Dendritic cell treated with granulocyte-macrophage colony-stimulating factor and Interleukin-4, amounts not matched to agents 40 ng/mL and 50 ng/mL, for 4 days (primary cell): ENCODE data around the gene ZNF616.

Source experiments
- H3K27ac Mint-ChIP-seq: one replicate; pipeline ENCODE4 v1.8.0; 2022; ENCODE audit warnings: mild to moderate bottlenecking, mixed read lengths
- H3K27me3 Mint-ChIP-seq: one replicate; pipeline ENCODE4 v1.8.0; 2022; ENCODE audit warnings: mild to moderate bottlenecking, mixed read lengths
- H3K36me3 Mint-ChIP-seq: one replicate; pipeline ENCODE4 v1.8.0; 2022; ENCODE audit warnings: low read depth, mixed read lengths
- H3K4me1 Mint-ChIP-seq: one replicate; pipeline ENCODE4 v1.8.0; 2022; ENCODE audit warnings: low read depth, mixed read lengths
- H3K4me3 Mint-ChIP-seq: one replicate; pipeline ENCODE4 v1.8.0; 2022; ENCODE audit warnings: mild to moderate bottlenecking, moderate library complexity, mixed read lengths
- H3K9me3 Mint-ChIP-seq: one replicate; pipeline ENCODE4 v1.8.0; 2022; ENCODE audit warnings: mixed read lengths
- intact Hi-C: fragments of 100-400 bp; cut with micrococcal nuclease; formaldehyde crosslinking; loops from one replicate; pipeline ENCODE4 v1.15.0; 2022

ZNF616 gene

DNA sequence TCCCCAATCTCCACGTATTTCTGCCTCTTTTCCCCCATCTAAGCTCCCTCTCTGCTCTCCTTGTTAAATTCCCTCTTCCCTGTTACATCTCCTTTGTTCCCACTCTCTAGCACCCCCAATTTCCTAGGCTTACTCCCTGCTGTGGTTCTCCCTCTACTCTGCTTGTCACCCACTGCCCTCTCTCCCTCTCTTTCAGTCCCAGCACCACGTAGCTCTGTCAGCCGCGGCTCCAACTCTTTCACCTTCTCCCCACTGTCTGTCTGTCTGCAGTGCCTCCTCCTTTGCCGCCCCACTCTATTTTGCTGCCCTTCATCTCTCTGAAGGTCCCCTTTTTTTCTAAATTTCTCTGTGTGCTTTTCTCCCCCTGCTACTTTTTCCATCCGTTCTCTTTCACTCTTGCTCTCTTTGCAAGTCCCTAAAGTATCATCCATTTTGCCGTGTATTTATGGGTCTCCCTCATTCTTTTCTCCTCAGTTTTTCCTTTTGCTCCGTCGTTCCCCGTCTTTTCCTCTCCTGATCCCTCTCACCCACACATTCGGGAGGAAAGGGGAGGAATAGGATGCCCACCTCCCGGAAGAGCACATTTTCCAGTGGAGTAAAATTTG, 45.1 kb downstream of the ZNF616 start:
- Mint-ChIP-seq H3K36me3 (peaks cover 74% of the 10 kb centered on the region), H3K9me3 (peaks cover 92% of the 10 kb centered on the region), H3K4me1 (peaks cover 19% of the 10 kb centered on the region), H3K4me3 (peak overlapping the region; percentile 88), H3K27ac (peak overlapping the region; percentile 90), H3K27me3 (no peaks in the 10 kb centered on the region)
- intact Hi-C loops: no loop called here

DNA sequence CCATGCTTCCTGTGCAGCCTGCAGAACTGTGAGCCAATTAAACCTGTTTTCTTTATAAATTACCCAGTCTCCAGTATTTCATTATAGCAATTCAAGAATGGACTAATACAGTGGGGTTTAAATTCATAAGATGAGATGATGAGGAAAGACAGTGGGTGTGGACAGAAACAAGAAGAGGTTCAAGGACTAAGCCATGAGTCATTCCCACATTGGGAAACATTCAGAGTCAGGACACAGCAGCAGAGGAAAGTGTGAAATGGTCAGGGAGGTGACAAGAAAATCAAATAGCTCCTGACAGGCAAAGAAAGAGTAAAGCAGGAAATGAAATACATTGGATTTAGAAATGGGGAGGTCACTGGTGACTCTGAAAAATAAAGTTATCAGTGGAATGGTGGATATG, 53.3 kb downstream of the ZNF616 start:
- peaks cover 89% of the 10 kb centered on the region for H3K9me3 Mint-ChIP-seq
- no peaks in the 10 kb centered on the region for H3K27me3 Mint-ChIP-seq
- H3K36me3 Mint-ChIP-seq: peaks cover 100% of the 10 kb centered on the region
- intact Hi-C loops: no loop called here
- H3K4me1 Mint-ChIP-seq: peaks cover 5% of the 10 kb centered on the region
- no peak overlapping the region for H3K4me3 Mint-ChIP-seq
- no peak overlapping the region for H3K27ac Mint-ChIP-seq

DNA sequence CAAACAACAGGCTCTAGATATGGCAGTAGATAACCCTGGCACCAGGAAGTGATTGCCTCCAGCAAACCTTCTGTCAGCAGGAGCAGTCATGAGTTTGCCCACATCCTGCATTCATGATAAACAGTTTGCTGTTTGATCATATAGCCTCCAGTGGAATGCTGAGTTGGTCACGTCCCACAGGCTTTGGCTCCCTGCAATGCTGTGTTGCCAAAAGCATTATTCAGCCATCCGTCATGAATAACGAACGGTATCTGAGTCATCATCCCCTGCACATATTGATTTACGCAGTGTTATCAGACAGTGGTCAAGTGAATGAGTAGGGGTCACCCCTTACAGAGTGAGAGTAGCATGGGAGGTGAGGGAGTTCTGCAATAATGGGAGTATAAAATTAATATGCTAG, 69.2 kb downstream of the ZNF616 start:
- Mint-ChIP-seq H3K27ac (no peak overlapping the region), H3K36me3 (peaks cover 97% of the 10 kb centered on the region), H3K27me3 (no peaks in the 10 kb centered on the region), H3K4me3 (no peak overlapping the region), H3K9me3 (peaks cover 84% of the 10 kb centered on the region), H3K4me1 (no peaks in the 10 kb centered on the region)
- intact Hi-C loops: no loop called here

DNA sequence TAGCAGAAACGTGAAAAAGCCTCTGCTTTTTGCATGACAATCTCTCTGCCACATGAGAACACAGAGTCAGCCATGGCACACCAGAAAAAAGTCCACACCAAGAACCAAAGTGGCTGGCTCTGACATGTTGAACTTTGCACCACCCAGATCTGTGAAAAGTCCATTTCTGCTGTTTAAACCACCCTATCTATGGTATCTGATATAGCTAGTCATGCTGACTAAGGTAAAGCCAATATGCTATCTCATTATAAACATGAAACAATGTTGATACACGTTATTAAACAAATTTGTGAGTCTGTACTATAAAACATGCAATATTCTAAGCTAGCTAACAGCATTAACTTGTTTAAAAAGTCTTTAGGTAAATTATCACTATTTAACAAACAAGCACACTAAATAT, 70.1 kb downstream of the ZNF616 start:
- intact Hi-C loops: no loop called here
- Mint-ChIP-seq H3K9me3 (peaks cover 84% of the 10 kb centered on the region), H3K27ac (no peak overlapping the region), H3K27me3 (no peaks in the 10 kb centered on the region), H3K36me3 (peaks cover 97% of the 10 kb centered on the region), H3K4me3 (no peak overlapping the region), H3K4me1 (no peaks in the 10 kb centered on the region)

DNA sequence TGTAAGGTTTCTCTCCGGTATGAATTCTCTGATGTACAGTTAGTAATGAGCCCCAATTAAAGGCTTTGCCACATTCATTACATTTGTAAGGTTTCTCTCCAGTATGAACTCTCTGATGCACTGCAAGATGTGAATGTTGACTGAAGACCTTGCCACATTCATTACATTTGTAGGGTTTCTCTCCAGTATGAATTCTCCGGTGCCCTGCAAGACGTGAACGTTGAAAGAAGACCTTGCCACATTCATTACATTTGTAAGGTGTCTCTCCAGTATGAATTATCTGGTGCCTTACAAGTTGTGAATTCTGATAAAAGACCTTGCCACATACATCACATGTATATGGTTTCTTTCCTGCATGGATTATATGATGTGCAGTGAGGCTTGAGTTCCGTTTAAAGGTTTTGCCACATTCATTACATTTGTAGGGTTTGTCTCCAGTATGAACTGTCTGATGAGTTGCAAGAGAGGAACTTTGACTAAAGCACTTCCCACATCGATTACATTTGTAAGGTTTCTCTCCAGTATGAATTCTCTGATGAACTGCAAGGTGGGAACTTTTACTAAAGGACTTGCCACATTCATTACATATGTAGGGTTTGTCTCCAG, 73.4 kb downstream of the ZNF616 start:
- no peaks in the 10 kb centered on the region for H3K4me1 Mint-ChIP-seq
- peaks cover 93% of the 10 kb centered on the region for H3K36me3 Mint-ChIP-seq
- H3K27me3 Mint-ChIP-seq: no peaks in the 10 kb centered on the region
- H3K4me3 Mint-ChIP-seq: no peak overlapping the region
- intact Hi-C loops: no loop called here
- H3K9me3 Mint-ChIP-seq: peaks cover 92% of the 10 kb centered on the region
- H3K27ac Mint-ChIP-seq: no peak overlapping the region

DNA sequence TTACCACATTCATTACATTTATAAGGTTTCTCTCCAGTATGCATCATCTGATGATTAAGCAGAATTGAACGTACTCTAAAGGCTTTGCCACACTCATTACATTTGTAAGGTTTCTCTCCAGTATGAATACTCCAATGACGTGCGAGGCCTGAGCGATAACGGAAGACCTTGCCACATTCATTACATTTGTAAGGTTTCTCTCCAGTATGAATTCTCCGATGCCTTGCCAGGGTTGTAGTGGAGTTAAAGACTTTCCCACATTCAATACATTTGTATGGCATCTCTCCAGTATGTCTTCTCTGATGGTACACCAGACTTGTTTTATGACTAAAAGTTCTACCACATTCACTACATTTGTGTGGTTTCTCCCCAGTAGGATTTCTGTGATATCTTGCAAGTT, 74.3 kb downstream of the ZNF616 start:
- peaks cover 90% of the 10 kb centered on the region for H3K36me3 Mint-ChIP-seq
- H3K27me3 Mint-ChIP-seq: no peaks in the 10 kb centered on the region
- no peak overlapping the region for H3K27ac Mint-ChIP-seq
- intact Hi-C loops: no loop called here
- peaks cover 92% of the 10 kb centered on the region for H3K9me3 Mint-ChIP-seq
- no peaks in the 10 kb centered on the region for H3K4me1 Mint-ChIP-seq
- H3K4me3 Mint-ChIP-seq: no peak overlapping the region
